Frontal cortex (tissue), 4 donors: ENCODE measurements around the gene ADRA2B. TPM values are rescaled to one million over a fixed set of nuclear protein-coding genes. Genes with fewer than 3 reads are reported as not detected.
"Not testable (repeated sequence)": the region's sequence is repeated elsewhere in the genome, so short reads cannot be mapped to it uniquely, and the experiment has no call there.

Source experiments
- DNase-seq, 2 donors: peaks; one replicate each; pipeline ENCODE4 v3.0.0; 2012; ENCODE audit warnings: low spot score in 2 of 2
- FAIRE-seq: peaks from 2 replicates; lab custom pipeline; 2012; peaks lifted over from hg19 to GRCh38; lab: Jason Lieb, UNC
- total RNA-seq: library from RNA; depleted of rRNA; stranded (reverse); fragments of >200 nt; gene quantifications from one replicate; pipeline ENCODE4 v1.2.3, GENCODE V29; 2014
- donor health status: control.
- donor health status: control.
- donor health status: control.

ADRA2B gene
- total RNA-seq: under 0.01 TPM

- no peak for FAIRE-seq
- DNase-seq: peak; percentile 76
Observed at GRCh38 chr2:96116424-96116878, at the start of gene ADRA2B. TSS of gene ADRA2B (minus strand) at chr2:96116571. CDS start at chr2:96116149, 422 bp downstream.

- FAIRE-seq: no peak
- peak in 1 of 2 donors; percentile 58 for DNase-seq
Observed at GRCh38 chr2:96164459-96165184, 48.3 kb upstream of the ADRA2B start.

- FAIRE-seq: no peak
- no peak for DNase-seq
Observed at GRCh38 chr2:96163768-96164429, 47.5 kb upstream of the ADRA2B start.

- DNase-seq (no peak), FAIRE-seq (no peak)
Observed at GRCh38 chr2:96163415-96163767, 47.0 kb upstream of the ADRA2B start.

GRCh38 chr2:96161898-96162297, 45.5 kb upstream of the ADRA2B start:
- FAIRE-seq (no peak), DNase-seq (peak in 1 of 2 donors; percentile 19)

- not testable (repeated sequence) for FAIRE-seq, DNase-seq
Observed at GRCh38 chr2:96160366-96160765, 44.0 kb upstream of the ADRA2B start.

GRCh38 chr2:96159084-96159830, 42.9 kb upstream of the ADRA2B start:
- peak in 1 of 2 donors; percentile 5 for DNase-seq
- FAIRE-seq: no peak

- FAIRE-seq (no peak), DNase-seq (no peak)
Observed at GRCh38 chr2:96158554-96158940, 42.2 kb upstream of the ADRA2B start.

GRCh38 chr2:96157649-96158553, 41.5 kb upstream of the ADRA2B start:
- DNase-seq (peak in 1 of 2 donors; percentile 4), FAIRE-seq (no peak)

GRCh38 chr2:96156926-96157648, 40.7 kb upstream of the ADRA2B start:
- no peak for FAIRE-seq

GRCh38 chr2:96156011-96156820, 39.8 kb upstream of the ADRA2B start:
- FAIRE-seq (no peak), DNase-seq (no peak)

More at GRCh38 chr2:96156926-96157648, 40.7 kb upstream of the ADRA2B start:
- peak in 1 of 2 donors; percentile 4 for DNase-seq

- no peak for FAIRE-seq
Observed at GRCh38 chr2:96154506-96155380, 38.4 kb upstream of the ADRA2B start.

GRCh38 chr2:96153991-96154431, 37.6 kb upstream of the ADRA2B start:
- FAIRE-seq (no peak), DNase-seq (no peak)

More at GRCh38 chr2:96154506-96155380, 38.4 kb upstream of the ADRA2B start:
- DNase-seq: no peak

- FAIRE-seq (no peak), DNase-seq (no peak)
Observed at GRCh38 chr2:96153291-96153713, 36.9 kb upstream of the ADRA2B start.

- FAIRE-seq (no peak), DNase-seq (no peak)
Observed at GRCh38 chr2:96152304-96153161, 36.2 kb upstream of the ADRA2B start.
